Esophagus mucosa (tissue), 1 donor: ENCODE results near the gene PRKCZ. TPM values are rescaled to one million over a fixed set of nuclear protein-coding genes. Genes with fewer than 3 reads are reported as not detected.

Experiments used
- ATAC-seq: fragments of 200-7000 bp; cut with Tn5 transposase; one replicate; pipeline ENCODE4 v1.9.1; 2020
- total RNA-seq: library from RNA; stranded (reverse); gene quantifications from one replicate; pipeline ENCODE4 v1.2.4, GENCODE V29; 2023
- donor health status: DM: yes; HTN: yes; CAD: no.

PRKCZ gene
- total RNA-seq, 1 donor from 2014 or later: 21.3 TPM

GRCh38 chr1:2025491-2025981 is 24.7 kb upstream of the PRKCZ start:
- no peak for ATAC-seq

- ATAC-seq: no peak
Measured at GRCh38 chr1:2027961-2028583, 22.1 kb upstream of the PRKCZ start.

GRCh38 chr1:2028870-2029560 is 21.2 kb upstream of the PRKCZ start:
- no peak for ATAC-seq

- no peak for ATAC-seq
Measured at GRCh38 chr1:2029561-2029960, 20.6 kb upstream of the PRKCZ start.

- ATAC-seq: no peak
Measured at GRCh38 chr1:2030076-2030871, 19.9 kb upstream of the PRKCZ start.

- ATAC-seq: peak; percentile 18
Measured at GRCh38 chr1:2031546-2032540, 18.4 kb upstream of the PRKCZ start.

GRCh38 chr1:2032737-2033136 is 17.5 kb upstream of the PRKCZ start:
- no peak for ATAC-seq

GRCh38 chr1:2033165-2033564 is 17.0 kb upstream of the PRKCZ start:
- no peak for ATAC-seq

- no peak for ATAC-seq
Measured at GRCh38 chr1:2036287-2036686, 13.9 kb upstream of the PRKCZ start.

- no peak for ATAC-seq
Measured at GRCh38 chr1:2037314-2037979, 12.8 kb upstream of the PRKCZ start.

GRCh38 chr1:2038229-2038628 is 12.0 kb upstream of the PRKCZ start:
- no peak for ATAC-seq

- ATAC-seq: no peak
Measured at GRCh38 chr1:2039251-2039650, 11.0 kb upstream of the PRKCZ start.

- no peak for ATAC-seq
Measured at GRCh38 chr1:2041305-2041704, 8.9 kb upstream of the PRKCZ start.

- no peak for ATAC-seq
Measured at GRCh38 chr1:2041887-2042286, 8.3 kb upstream of the PRKCZ start.

GRCh38 chr1:2042830-2043773 is 7.1 kb upstream of the PRKCZ start:
- peak; percentile 29 for ATAC-seq

- ATAC-seq: no peak
Measured at GRCh38 chr1:2043886-2044285, 6.3 kb upstream of the PRKCZ start.

GRCh38 chr1:2044510-2045319 is 5.5 kb upstream of the PRKCZ start:
- ATAC-seq: peak; percentile 62

GRCh38 chr1:2045468-2046173 is 4.6 kb upstream of the PRKCZ start:
- ATAC-seq: no peak
